Measurements from ENCODE around the gene PUS7L.

PUS7L gene

GRCh38 chr12:43669373-43669772 is 89.2 kb downstream of the PUS7L start:
- H3K36me3 Mint-ChIP-seq: no peaks in the 10 kb centered on the region
- no peak overlapping the region for H3K4me3 Mint-ChIP-seq
- H3K27ac Mint-ChIP-seq: no peak overlapping the region
- no peak for ATAC-seq (replicated peaks)
- DNase-seq: no peak
- no peaks in the 10 kb centered on the region for H3K9me3 Mint-ChIP-seq
- H3K4me1 Mint-ChIP-seq: no peaks in the 10 kb centered on the region
- peaks cover 6 to 8% of the 10 kb centered on the region in 2 donors for H3K27me3 Mint-ChIP-seq

All from stimulated activated naive B cell treated with anti-CD40 and anti-IgM and Interleukin-4, amounts not matched to agents 10 μg/mL and 1 μg/mL and 100 μg/mL, for 72 hours (primary cell).